NB4 (cell line): ENCODE data around the gene FAM171A1.

Experiments used
- CTCF ChIP-seq: IDR thresholded peaks from one replicate; pipeline ENCODE4 v1.5.1; 2012; ENCODE audit warnings: low read depth, low read length
- MAX ChIP-seq: IDR thresholded peaks from 2 replicates; pipeline ENCODE4 v1.6.1; 2011; ENCODE audit warnings: low read depth, low read length
- POLR2A ChIP-seq: IDR thresholded peaks from 2 replicates; pipeline ENCODE4 v1.6.1; 2011; ENCODE audit warnings: mild to moderate bottlenecking; ENCODE audit not compliant: insufficient read length; ENCODE audit errors: extremely low read depth

GRCh38 chr10:15344876-15345285, 26.2 kb downstream of the FAM171A1 start:
- TF ChIP-seq CTCF (no peak), POLR2A (no peak), MAX (no peak)
